ENCODE measurements around the gene MEIS2.
A peak's percentile ranks its signal among the peaks of the same experiment; 100 is the strongest.

The MEIS2 gene

DNA sequence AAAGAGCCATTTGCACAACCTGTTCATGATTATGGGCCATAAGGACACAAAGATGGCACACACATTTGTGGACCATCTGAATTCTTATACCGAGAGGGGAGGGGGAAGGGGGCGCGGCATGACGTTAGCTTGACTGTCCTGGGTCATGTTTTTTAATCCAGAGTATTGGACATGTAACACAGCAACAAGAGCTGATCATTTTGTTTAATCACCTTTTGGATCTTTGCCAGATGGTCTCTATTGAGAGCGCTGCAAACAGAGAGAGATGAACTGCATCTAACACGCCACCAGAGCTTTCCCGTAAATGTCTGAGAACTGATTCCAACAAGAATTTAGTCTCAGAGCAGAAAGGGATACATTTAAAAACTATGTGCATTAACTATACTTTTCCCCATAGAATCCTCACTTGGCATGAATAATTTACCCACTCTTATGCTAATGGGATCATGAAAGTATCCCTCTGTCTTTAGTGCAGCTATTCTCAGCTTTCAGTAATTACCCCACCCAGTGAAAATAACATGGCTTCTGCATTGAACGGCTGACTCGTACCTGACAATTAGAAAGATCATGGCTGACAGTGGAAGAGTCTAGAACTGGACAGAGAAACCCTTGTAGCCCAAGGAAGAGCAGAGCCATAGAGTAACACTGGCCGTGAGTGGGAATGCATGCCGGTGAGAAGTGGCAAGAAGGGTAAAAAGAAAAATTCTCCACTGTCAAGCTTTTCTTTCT, 22.6 kb downstream of the MEIS2 start:
- DNase-seq (ENCODE audit: low spot score) = no peak

DNA sequence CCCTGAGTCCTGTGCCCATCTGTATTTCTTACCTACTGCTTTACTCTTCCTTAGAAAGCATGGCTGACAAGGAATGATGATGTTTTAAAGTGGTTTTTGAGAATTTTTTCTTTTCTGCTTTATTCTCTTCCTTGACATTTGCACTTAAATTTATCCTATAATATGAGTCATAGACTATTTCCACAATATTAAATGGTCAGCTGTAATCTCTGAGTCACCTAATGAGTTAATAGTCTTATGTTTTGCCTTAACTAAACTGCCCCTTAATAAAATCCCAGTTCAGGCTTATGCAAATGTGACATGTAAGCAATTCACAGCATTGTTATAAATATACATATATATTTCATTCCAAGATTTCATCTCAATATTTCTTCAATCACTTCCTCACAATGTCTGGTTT, 23.8 kb downstream of the MEIS2 start:
- no peak for DNase-seq (ENCODE audit: low spot score)

GRCh38 chr15:37075777-37076176, 24.6 kb downstream of the MEIS2 start:
- DNase-seq (ENCODE audit: low spot score) = no peak

DNA sequence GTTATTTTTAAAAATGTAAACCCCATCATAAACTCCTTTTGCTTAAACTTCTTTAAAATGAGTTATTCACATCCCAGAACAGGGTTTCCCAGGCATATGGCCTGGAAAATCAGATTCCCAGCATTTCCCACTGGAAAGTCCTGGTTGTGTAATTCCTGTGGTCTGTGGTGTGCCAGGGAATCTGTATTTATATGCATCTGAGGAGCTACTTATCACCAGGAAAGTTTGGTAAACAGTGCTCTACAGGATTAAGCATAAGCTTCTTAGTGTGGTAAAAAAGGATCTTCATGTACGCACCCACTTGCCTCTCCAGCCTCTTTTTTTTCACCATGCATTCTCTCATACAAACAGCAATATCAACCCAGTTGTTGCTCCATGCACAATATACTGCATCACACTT, 28.2 kb downstream of the MEIS2 start:
- no peak for DNase-seq (ENCODE audit: low spot score)

DNA sequence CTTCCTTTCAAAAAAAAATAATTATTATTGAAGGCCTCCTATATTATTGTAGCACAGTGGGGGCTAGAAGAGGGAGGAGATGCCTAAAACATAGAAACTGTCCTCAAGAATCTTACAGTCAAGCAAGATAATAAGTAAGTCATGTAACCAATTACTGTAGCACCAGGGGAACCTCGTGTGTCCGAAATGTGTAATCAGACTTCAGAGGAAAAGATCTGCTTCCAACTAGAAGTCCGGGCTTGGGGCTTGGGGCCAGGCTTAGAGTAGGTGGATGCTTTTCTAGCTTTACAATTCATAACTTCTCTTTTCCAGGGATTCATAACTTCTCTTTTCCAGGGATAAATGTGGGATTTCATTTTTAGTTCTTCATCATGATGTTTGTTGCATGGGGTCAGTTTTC, 29.2 kb downstream of the MEIS2 start:
- no peak for DNase-seq (ENCODE audit: low spot score)

GRCh38 chr15:37070686-37071085, 29.7 kb downstream of the MEIS2 start:
- DNase-seq (ENCODE audit: low spot score) = no peak

GRCh38 chr15:37061996-37062395, 38.4 kb downstream of the MEIS2 start:
- DNase-seq (ENCODE audit: low spot score) = no peak

DNA sequence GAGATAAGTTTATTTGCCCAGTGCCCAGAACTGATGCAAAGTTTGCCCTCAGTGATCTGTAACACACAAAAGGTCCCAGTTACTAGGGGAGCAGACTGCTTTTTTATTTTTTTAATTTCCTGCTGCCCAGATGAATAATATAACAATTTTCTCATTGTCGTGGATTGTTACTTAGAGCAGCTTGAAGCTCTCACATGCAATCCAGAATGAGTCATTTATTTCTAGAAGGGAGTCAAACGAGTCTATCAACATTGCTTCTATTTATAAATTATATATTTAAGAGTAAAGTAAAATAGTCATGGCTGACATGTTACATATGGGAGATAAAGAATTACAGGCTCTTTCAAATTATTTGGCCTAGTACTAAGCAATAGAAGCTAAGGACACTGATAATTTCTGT, 41.3 kb downstream of the MEIS2 start:
- peak; percentile 65 for DNase-seq (ENCODE audit: low spot score)

GRCh38 chr15:37058316-37058985, 41.9 kb downstream of the MEIS2 start:
- no peak for DNase-seq (ENCODE audit: low spot score)

- DNase-seq (ENCODE audit: low spot score) = no peak
Measured at GRCh38 chr15:37057831-37058230, 42.5 kb downstream of the MEIS2 start.

DNA sequence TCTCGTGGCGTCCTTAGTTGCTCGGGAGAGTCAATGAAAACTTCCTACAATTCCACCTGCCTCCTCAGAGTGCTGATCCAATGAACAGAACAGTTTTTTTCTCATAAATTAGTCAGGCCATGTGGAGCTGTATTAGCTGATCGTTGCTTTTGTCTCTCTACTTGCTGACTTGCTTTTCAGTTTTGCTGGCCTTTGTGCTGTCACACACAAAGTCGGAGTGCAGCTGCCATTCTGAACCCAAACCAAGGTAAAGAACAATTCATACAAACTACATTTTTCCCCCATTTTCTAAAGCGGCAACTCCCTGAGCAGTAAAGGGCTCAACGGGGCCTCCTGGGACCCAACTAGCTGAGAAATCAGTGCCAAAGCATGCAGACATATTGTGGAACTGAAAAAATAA, 43.1 kb downstream of the MEIS2 start:
- DNase-seq (ENCODE audit: low spot score) = no peak

GRCh38 chr15:37056177-37057121, 43.9 kb downstream of the MEIS2 start:
- no peak for DNase-seq (ENCODE audit: low spot score)

GRCh38 chr15:37055481-37055880, 44.9 kb downstream of the MEIS2 start:
- DNase-seq (ENCODE audit: low spot score) = no peak

DNA sequence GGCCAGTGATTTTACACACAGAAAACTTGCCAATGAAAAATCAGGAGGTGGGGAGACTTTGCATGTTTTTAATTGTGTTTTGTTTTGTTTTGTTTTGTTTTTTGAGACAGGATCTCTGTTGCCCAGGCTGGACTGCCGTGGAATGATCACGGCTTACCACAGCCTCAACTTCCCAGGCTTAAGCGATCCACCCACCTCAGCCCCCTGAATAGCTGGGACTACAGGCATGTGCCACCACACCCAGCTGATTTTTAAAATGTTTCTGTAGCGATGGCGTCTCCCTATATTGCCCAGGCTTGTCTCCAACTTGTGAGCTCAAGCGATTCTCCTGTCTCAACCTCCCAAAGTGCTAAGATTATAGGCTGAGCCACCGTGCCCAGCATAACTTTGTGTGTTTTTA, 46.0 kb downstream of the MEIS2 start:
- DNase-seq (ENCODE audit: low spot score) = no peak

GRCh38 chr15:37053166-37053565, 47.2 kb downstream of the MEIS2 start:
- no peak for DNase-seq (ENCODE audit: low spot score)

DNA sequence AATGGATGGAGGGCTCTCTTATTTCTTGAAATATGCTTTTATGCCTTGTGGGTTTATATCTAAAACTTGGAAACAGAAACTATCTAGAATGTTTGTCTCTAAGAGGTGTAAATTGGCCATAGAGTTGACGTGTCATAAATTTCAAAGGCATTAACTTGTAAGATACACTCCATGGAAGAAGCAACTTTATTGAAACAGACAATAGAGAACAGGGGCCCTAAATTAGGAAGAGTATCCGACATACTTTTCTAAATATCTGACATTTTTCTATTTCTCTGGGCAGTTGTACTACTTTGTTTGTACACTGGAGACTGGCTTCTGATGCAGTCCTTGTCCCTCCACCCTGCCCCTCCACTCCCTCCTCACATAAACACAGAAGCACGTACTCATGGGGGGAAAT, 50.0 kb downstream of the MEIS2 start:
- no peak for DNase-seq (ENCODE audit: low spot score)

DNA sequence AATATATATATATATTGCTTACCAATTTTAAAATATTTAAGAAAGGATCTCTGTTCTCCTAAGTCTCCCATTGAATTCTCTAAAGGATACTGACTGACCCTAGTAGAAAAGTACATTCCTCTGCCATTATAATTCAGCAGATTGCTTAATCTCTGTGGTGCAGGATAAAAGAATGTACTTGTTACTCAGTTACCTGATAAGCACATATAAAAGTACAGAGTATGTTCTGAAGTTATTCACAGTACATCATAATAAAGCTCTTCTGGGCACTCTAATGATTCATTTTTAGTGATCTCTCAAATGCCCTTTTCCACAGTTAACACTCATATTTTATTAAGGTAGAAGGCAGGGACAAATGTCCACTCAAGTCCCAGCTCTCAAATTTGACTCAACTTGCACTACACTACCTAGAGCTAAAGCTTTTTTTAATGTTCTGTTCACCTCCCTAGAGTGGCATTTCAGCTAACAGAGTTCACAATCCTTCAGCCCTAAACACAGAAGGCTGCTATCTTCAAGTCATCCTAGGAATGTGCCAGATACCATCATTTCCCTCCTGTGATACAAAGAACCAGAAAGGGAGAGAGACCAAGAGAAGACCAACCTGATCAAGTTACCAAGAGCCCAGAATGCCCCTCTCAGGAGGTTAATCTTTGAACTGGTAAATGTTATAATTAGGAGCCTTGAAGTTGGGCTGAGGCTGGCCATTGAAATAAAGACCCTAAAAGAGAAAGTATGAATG, 53.3 kb downstream of the MEIS2 start:
- DNase-seq (ENCODE audit: low spot score) = peak; percentile 33

GRCh38 chr15:37045859-37046740, 54.2 kb downstream of the MEIS2 start:
- no peak for DNase-seq (ENCODE audit: low spot score)

- no peak for DNase-seq (ENCODE audit: low spot score)
Measured at GRCh38 chr15:37044915-37045648, 55.3 kb downstream of the MEIS2 start.

GRCh38 chr15:37041836-37042235, 58.5 kb downstream of the MEIS2 start:
- no peak for DNase-seq (ENCODE audit: low spot score)
